GM12878 (cell line): ENCODE results near the gene CAPN10. TPM values are rescaled to one million over a fixed set of nuclear protein-coding genes. Genes with fewer than 3 reads are reported as not detected.

Experiments
- CHD4 ChIP-seq: fragments of 200-600 bp; sonication (generic); IDR thresholded peaks from 2 replicates; pipeline ENCODE4 v1.6.1; 2016; ENCODE audit warnings: mild to moderate bottlenecking
- CREB1 ChIP-seq: IDR thresholded peaks from 2 replicates; pipeline ENCODE4 v1.6.1; 2012; ENCODE audit warnings: low read depth, mild to moderate bottlenecking, inconsistent platforms
- CREM ChIP-seq: IDR thresholded peaks from 2 replicates; pipeline ENCODE4 v1.6.1; 2014; ENCODE audit warnings: antibody characterized with exemption, low read depth
- DPF2 ChIP-seq: fragments of 450-650 bp; IDR thresholded peaks from 2 replicates; pipeline ENCODE4 v1.6.1; 2017; ENCODE audit warnings: mild to moderate bottlenecking
- ETV6 ChIP-seq, 2 experiments: fragments of 450-650 bp in 1 of 2; IDR thresholded peaks in 1 of 2; conservative IDR thresholded peaks in 1 of 2; 2 replicates each; pipeline ENCODE4 v1.6.1; 2014; ENCODE audit warnings: antibody characterized with exemption in 1 of 2, borderline replicate concordance in 1 of 2, low read depth in 1 of 2, mild to moderate bottlenecking in 1 of 2, moderate library complexity in 1 of 2
- FOS ChIP-seq: IDR thresholded peaks from 3 replicates; pipeline ENCODE4 v1.6.1; 2011; ENCODE audit warnings: borderline replicate concordance; ENCODE audit not compliant: insufficient read length; ENCODE audit errors: extremely low read depth
- IRF5 ChIP-seq: fragments of 450-650 bp; IDR thresholded peaks from 2 replicates; pipeline ENCODE4 v1.6.1; 2017; ENCODE audit warnings: borderline replicate concordance
- KAT2A ChIP-seq: conservative IDR thresholded peaks from 2 replicates; pipeline ENCODE4 v1.6.1; 2011; ENCODE audit warnings: low read depth, low read length; ENCODE audit not compliant: control insufficient read depth
- LARP7 ChIP-seq: fragments of 450-650 bp; IDR thresholded peaks from 2 replicates; pipeline ENCODE4 v1.6.1; 2017; ENCODE audit warnings: mild to moderate bottlenecking
- MEF2A ChIP-seq: IDR thresholded peaks from 2 replicates; pipeline ENCODE4 v1.6.1; 2011; ENCODE audit warnings: low read depth, mild to moderate bottlenecking, low read length, moderate library complexity; ENCODE audit not compliant: insufficient read depth
- NR2F1 ChIP-seq: fragments of 450-650 bp; conservative IDR thresholded peaks from 2 replicates; pipeline ENCODE4 v1.6.1; 2017; ENCODE audit warnings: mild to moderate bottlenecking
- PML ChIP-seq: IDR thresholded peaks from 2 replicates; pipeline ENCODE4 v1.6.1; 2012; ENCODE audit warnings: low read length, inconsistent platforms
- SIX5 ChIP-seq: IDR thresholded peaks from 2 replicates; pipeline ENCODE4 v1.6.1; 2011; ENCODE audit warnings: mild to moderate bottlenecking, low read depth, low read length, moderate library complexity; ENCODE audit not compliant: severe bottlenecking
- SREBF2 ChIP-seq: IDR thresholded peaks from 2 replicates; pipeline ENCODE4 v1.6.1; 2012; ENCODE audit warnings: mild to moderate bottlenecking, low read length
- STAT3 ChIP-seq: IDR thresholded peaks from 2 replicates; pipeline ENCODE4 v1.6.1; 2011; ENCODE audit warnings: low read depth, low read length, improper control_type of control experiment
- SUZ12 ChIP-seq: fragments of 200-600 bp; sonication (generic); IDR thresholded peaks from one replicate; pipeline ENCODE4 v1.6.1; 2018; ENCODE audit warnings: antibody characterized with exemption, mild to moderate bottlenecking; ENCODE audit not compliant: unreplicated experiment
- TBL1XR1 ChIP-seq: IDR thresholded peaks from 2 replicates; pipeline ENCODE4 v1.6.1; 2012; ENCODE audit warnings: low read depth, low read length, improper control_type of control experiment
- ZZZ3 ChIP-seq: IDR thresholded peaks from 2 replicates; pipeline ENCODE4 v1.6.1; 2011; ENCODE audit warnings: low read depth; ENCODE audit not compliant: control insufficient read depth, insufficient read length
- polyA plus RNA-seq, 11 experiments: library from polyadenylated mRNA; depleted of rRNA in 4 of 11; unstranded in 6 of 11; stranded (reverse) in 5 of 11; fragments of >200 nt; fragmentation: Nextera tagmentation in 4 of 11; fragmentation: Illumina TruSeq in 1 of 11; extraction: Ambion mirVana in 4 of 11; extraction: Trizol in 1 of 11; gene quantifications; 1 replicate in 1 of 11; 2 replicates in 10 of 11; pipeline versions ENCODE4 v1.2.1 to v1.2.3, GENCODE V29; 2011 to 2016; ENCODE audit warnings: inconsistent platforms in 2 of 11, missing spikeins in 2 of 11, low read depth in 1 of 11
- total RNA-seq, 4 experiments: library from RNA; depleted of rRNA in 3 of 4; stranded (reverse); fragments of >200 nt in 3 of 4; fragmentation: Illumina TruSeq in 1 of 4; extraction: Trizol in 1 of 4; gene quantifications; 2 replicates each; pipeline versions ENCODE4 v1.2.1 to v1.2.3, GENCODE V29; 2013 to 2021
- TF ChIP-seq, protein P1 (sequence below): fragments of 450-650 bp; IDR thresholded peaks from 2 replicates; pipeline ENCODE4 v1.6.1; 2017; ENCODE audit warnings: mild to moderate bottlenecking, moderate library complexity
- TF ChIP-seq, protein P2 (sequence below): fragments of 450-650 bp; IDR thresholded peaks from 2 replicates; pipeline ENCODE4 v1.6.1; 2018; ENCODE audit warnings: borderline replicate concordance, mild to moderate bottlenecking; ENCODE audit not compliant: partially characterized antibody
- TF ChIP-seq, protein P3 (sequence below): IDR thresholded peaks from 2 replicates; pipeline ENCODE4 v1.6.1; 2011; ENCODE audit warnings: low read depth, mild to moderate bottlenecking, low read length, moderate library complexity, borderline replicate concordance; ENCODE audit errors: extremely low read depth

CAPN10 gene
- total and polyA plus RNA-seq, 10 of the 15 experiments (the other 5 are each of a cell fraction or from before 2014, with no cell fraction given): 0.37 to 40.6 (median 17.5) TPM

- TF ChIP-seq, protein P1, sequence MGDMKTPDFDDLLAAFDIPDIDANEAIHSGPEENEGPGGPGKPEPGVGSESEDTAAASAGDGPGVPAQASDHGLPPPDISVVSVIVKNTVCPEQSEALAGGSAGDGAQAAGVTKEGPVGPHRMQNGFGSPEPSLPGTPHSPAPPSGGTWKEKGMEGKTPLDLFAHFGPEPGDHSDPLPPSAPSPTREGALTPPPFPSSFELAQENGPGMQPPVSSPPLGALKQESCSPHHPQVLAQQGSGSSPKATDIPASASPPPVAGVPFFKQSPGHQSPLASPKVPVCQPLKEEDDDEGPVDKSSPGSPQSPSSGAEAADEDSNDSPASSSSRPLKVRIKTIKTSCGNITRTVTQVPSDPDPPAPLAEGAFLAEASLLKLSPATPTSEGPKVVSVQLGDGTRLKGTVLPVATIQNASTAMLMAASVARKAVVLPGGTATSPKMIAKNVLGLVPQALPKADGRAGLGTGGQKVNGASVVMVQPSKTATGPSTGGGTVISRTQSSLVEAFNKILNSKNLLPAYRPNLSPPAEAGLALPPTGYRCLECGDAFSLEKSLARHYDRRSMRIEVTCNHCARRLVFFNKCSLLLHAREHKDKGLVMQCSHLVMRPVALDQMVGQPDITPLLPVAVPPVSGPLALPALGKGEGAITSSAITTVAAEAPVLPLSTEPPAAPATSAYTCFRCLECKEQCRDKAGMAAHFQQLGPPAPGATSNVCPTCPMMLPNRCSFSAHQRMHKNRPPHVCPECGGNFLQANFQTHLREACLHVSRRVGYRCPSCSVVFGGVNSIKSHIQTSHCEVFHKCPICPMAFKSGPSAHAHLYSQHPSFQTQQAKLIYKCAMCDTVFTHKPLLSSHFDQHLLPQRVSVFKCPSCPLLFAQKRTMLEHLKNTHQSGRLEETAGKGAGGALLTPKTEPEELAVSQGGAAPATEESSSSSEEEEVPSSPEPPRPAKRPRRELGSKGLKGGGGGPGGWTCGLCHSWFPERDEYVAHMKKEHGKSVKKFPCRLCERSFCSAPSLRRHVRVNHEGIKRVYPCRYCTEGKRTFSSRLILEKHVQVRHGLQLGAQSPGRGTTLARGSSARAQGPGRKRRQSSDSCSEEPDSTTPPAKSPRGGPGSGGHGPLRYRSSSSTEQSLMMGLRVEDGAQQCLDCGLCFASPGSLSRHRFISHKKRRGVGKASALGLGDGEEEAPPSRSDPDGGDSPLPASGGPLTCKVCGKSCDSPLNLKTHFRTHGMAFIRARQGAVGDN: peak; percentile 13; the same call in 1 of the 2 replicates
- TF ChIP-seq ETV6 (conservative IDR thresholded peaks at IDR 0.05 in 1 of 2, IDR thresholded peaks at IDR 0.05 in 1 of 2; ENCODE audit: borderline replicate concordance in 1 of 2, low read depth in 1 of 2) (no peak), DPF2 (no peak), CHD4 (no peak), SIX5 (no peak), FOS (no peak), ZZZ3 (no peak), SUZ12 (no peak), PML (no peak), LARP7 (peak; percentile 10; the same call in 1 of the 2 replicates), IRF5 (no peak), SREBF2 (no peak), CREM (no peak; the same call in 1 of the 2 replicates), MEF2A (peak; percentile 75), KAT2A (no peak), CREB1 (no peak), NR2F1 (no peak), TBL1XR1 (no peak), STAT3 (no peak)
- TF ChIP-seq, protein P2, sequence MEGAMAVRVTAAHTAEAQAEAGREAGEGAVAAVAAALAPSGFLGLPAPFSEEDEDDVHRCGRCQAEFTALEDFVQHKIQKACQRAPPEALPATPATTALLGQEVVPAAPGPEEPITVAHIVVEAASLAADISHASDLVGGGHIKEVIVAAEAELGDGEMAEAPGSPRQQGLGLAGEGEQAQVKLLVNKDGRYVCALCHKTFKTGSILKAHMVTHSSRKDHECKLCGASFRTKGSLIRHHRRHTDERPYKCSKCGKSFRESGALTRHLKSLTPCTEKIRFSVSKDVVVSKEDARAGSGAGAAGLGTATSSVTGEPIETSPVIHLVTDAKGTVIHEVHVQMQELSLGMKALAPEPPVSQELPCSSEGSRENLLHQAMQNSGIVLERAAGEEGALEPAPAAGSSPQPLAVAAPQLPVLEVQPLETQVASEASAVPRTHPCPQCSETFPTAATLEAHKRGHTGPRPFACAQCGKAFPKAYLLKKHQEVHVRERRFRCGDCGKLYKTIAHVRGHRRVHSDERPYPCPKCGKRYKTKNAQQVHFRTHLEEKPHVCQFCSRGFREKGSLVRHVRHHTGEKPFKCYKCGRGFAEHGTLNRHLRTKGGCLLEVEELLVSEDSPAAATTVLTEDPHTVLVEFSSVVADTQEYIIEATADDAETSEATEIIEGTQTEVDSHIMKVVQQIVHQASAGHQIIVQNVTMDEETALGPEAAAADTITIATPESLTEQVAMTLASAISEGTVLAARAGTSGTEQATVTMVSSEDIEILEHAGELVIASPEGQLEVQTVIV: no peak
- TF ChIP-seq, protein P3, sequence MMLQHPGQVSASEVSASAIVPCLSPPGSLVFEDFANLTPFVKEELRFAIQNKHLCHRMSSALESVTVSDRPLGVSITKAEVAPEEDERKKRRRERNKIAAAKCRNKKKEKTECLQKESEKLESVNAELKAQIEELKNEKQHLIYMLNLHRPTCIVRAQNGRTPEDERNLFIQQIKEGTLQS: no peak
Observed at GRCh38 chr2:240561325-240561971, 25.1 kb upstream of the CAPN10 start (continued).
